ENCODE data around the gene SHROOM4.

DNA sequence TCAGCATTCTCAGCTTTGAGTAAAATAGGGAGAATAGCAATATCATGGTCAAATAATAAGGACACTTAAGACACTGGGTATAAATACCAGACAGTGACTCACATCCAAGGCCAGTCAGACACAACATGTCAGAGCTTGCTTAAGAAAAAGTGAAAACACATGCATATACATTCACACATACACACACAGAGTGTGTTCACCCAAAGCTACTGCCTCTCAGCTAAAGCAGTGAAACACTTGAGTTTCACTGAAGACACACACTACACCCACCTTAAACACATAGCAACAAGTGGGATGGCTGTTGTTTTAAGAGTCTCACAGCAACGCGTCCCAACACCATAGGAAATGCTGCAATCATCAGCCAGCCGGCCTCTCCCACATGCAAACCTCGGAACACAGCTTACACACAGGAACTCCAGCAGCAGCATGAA lies 14.4 kb downstream of the SHROOM4 start:
- TF ChIP-seq, protein P1, sequence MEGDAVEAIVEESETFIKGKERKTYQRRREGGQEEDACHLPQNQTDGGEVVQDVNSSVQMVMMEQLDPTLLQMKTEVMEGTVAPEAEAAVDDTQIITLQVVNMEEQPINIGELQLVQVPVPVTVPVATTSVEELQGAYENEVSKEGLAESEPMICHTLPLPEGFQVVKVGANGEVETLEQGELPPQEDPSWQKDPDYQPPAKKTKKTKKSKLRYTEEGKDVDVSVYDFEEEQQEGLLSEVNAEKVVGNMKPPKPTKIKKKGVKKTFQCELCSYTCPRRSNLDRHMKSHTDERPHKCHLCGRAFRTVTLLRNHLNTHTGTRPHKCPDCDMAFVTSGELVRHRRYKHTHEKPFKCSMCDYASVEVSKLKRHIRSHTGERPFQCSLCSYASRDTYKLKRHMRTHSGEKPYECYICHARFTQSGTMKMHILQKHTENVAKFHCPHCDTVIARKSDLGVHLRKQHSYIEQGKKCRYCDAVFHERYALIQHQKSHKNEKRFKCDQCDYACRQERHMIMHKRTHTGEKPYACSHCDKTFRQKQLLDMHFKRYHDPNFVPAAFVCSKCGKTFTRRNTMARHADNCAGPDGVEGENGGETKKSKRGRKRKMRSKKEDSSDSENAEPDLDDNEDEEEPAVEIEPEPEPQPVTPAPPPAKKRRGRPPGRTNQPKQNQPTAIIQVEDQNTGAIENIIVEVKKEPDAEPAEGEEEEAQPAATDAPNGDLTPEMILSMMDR (IDR thresholded peaks at IDR 0.05), result no peak
- TF ChIP-seq POLR2A (IDR thresholded peaks at IDR 0.05), result no peak
